ENCODE results near the gene COL5A2.

The COL5A2 gene

DNA sequence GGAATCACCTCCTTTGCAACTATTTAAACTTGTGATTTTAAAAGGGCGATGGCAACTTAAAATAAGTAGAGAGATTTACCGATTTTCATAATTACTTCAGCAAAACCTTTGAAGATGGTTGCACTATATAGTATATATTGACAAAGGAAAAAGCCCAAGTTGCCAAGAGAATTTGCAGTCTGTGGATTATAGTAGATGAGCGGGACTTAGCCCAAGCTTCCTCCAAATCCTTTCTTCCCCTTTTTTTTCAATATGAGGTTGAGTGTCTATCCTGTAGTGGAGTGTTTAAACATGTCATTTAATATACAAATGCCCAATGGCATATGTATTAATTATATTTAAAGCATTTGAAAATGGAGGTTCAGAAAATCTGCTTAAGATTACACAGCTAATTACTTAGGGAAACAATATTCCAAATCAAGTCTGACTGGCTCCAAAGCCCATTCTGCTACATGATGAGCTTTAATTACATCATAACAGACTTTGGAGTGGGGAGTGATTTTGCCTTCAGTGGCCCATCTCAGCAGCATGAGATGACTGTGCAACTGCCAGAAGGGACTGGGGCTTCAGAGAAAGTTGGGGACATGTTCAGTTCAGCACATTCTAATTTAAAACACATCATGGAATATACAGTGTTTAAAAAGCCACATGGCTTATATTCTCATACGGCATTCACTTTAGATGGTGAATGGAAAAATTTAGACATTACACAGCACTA is 132.2 kb downstream of the COL5A2 start:
- no peak for DNase-seq

DNA sequence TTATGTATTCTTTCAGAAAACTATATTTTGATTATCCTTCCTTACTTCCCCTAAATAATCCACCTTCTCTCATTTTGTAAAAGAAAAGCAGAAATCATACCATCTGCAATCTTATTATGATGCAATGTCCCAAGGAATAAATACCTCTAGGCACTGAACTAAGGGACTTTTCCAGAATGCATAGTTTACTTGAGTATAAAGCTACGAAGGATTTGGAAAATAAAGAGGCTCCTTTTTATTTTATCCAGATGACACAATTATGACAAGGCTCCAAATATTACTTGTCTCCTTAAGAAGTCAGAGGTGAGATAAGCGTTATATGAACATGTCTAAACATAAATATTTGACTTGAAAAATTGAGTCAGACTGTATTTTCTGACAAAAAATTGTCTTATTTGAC is 133.2 kb downstream of the COL5A2 start:
- no peak for DNase-seq

GRCh38 chr2:189045836-189046235 is 133.7 kb downstream of the COL5A2 start:
- no peak for DNase-seq

DNA sequence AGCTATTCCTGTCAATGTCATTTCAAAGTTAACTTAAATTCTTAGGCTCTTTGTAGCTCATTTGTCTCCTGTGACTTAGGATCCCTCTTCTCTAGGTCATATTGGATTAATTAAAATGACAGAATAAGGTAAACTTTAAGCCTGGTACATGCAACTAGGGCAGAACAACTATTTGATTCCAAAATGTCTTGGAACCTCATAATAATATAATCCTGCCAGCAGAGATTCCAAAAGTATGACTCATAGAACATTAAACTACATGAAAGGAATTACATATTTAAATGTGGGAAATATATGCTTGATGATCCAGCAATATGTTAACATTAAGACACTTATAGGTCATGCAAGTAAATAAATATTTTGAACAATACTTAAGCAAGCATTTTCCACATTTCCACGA is 142.0 kb downstream of the COL5A2 start:
- no peak for DNase-seq

DNA sequence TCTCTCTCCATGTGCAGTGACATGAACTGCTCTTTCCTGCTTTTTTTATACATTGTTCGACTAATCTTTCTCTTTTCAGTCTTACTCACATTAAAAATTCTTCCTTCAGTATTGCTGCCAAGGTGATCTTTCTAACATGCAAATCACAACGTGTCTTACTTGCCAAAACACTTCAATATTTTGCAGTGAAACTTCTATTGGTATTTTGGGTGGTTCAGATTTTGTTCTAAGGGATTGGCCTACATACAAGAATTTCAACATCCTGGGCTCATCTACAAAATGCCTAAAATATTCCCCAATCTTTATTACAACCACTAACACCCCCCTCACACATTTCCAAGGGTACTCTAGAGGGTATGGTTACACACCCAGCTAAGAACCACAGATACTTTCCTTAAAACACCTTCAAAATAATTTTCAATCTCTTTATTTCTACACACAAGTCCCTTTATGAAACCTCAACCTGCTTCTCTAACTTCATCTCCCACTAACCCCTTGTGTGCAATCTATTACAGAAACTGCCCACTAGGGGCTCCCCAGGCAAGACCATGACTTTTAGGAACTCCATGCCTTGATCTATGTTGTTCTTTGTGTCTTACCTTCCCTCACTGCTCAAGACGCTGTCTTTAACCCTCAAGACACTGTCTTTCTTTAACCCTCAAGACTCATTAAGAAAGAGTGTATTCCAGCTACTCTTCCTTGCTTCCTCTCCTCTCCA is 154.5 kb downstream of the COL5A2 start:
- no peak for DNase-seq

DNA sequence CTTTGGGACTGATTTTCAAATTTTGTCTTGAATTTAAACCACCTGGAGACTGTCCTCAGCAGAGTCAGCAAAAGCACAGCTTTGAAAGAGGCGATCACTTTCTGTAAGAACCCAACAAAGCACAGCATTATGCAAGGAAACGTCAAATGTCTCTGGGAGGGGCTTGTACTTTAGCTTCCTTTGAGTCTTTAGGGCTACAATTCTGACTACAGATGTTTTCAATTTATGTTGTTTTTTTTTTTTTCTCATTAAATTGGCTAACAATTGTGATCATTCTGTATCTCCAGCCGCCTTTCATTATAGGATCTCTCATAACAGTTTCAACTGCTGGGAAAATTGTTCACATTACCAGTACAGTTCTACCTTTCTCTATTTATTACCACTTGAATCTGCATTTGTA is 157.1 kb downstream of the COL5A2 start:
- no peak for DNase-seq

- DNase-seq: no peak
These were observed 157.5 kb downstream of the COL5A2 start for GRCh38 chr2:189022053-189022481.

DNA sequence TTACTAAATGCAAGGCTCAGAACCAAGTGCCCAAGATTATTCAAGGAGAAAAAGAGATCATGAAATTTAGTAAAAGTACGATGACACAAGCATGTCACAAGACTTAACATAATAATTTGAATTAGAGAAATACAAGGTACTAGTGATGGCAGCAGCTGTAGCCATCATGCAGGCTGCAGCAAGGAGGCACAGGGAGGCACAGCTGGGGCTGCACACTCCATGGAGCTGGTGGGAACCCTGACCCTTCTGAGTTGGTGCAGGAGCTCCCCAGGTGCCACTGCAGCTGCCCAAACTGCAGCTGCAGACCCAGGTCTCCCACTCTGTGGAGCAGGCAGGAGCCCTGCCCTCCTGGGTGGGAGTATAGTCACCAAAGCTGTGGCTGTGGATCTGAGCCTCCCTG is 159.4 kb downstream of the COL5A2 start:
- DNase-seq: no peak

DNA sequence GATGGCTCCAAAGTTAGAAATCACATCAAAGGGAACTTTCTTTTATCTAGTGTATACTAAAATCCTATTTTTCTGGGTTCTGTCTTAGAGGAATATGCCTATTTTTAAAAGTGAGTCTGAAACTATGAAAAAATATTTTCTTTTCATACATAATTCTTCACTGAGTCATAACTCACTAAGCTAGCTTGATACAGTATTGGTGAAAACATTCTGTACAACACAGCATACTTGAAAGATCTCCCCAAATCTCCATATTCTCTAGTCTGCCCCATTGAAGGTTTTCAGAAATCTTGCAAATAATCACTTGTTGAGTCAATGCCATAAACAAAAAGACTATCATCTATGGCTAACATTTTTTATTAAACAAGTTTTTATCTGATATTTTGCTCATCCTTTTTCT is 160.9 kb downstream of the COL5A2 start:
- DNase-seq: no peak

- no peak for DNase-seq
These were observed 163.2 kb downstream of the COL5A2 start for GRCh38 chr2:189016311-189016861.

DNA sequence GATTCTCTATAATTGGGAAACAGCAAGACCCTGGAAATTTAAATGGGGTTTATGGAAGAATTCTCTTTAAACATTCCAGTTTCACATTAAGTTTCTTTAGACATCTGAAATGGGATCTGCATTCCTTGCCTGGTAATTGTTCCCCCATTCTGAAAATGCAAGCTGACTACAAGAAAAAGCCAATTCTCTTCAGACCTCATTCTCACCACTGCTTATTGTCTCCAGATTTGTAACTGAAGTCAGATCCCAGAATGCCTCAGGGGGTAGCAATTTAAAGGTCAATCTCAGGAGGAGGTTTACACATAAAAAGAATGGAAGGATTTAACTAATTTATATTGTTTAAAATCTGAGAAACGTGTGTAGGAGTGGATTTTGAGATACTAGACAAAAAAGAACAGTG is 164.2 kb downstream of the COL5A2 start:
- DNase-seq: no peak

DNA sequence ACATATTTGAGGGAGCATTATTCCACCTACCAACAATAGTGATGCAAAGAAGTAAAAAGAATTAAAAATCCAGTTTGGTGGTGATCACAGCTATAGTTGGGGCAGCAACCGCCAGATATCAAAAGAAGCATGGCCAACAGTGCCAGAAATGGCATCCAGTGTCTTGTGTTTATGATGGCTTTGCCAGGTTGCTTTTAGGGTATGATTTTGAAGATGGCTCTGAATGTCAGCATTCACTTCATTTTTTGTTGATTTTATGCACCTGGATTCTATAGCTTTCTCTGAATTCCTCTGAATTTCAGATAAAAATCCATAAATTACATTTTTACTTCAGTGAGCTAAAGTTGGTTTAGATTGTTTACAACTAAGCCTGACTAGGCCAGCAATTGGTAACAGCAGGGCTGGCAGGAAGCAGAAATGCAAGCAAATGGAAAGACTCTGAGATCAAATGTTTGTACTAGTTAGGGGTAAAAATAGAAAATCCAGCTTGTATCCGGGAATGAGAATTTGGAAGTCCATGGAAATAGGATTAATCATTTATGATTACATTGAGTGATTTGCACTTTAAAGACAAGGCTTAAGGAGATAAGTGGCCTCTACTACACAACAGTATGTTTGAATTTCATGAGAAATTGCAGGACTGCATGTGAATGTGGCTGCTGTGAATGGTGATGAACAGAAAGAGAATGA is 165.0 kb downstream of the COL5A2 start:
- no peak for DNase-seq

DNA sequence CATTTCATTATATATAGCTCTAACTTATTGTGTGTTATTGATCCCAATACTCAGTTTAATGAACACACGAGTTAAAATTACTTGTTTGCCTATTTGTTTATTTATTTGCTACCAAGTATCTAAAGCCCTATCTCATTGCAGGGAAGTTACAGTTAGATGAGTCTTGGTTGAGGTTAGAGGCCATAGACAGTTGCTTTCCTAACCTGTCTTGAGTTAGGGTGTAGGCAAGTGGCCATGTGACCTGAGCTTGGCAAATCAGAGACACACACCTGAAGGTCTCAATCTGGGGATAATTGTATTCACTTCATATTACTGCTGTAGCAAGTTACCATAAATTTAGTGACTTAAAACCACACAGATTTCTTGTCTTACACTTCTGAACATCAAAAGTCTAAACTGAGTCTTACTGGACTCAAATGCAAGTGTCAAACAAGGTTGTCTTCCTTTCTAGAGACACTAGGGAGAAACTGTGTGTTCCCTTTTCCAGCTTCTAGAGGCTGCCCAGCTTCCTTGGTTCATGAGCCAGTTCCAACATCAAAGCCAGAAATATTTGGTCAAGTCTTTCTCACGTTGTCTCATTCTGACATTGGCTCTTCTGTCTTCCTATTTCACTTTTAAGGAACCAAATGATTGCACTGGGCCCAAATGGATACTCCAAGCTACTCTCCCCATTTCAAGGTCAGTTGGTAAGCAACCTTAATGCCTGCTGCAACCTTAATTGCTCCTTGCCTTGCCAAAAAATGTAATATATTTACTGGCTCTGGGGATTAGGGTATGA is 165.7 kb downstream of the COL5A2 start:
- DNase-seq: no peak

DNA sequence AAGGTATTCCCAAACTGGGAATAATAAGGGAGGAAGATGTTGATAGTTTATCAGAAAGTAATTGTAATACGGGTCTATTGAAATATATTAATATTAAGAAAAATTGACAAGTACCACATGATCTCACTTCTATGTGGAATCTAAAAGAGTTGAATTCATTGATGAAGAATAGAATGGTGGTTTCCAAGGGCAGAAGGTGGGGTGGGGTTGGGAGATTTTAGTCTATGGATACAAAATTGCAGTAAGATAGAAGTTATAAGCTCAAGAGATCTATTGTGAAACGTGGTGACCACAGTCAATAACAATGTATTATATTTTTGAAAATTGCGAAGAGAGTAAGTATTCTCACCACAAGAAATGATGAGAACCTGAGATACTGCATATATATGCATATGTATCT is 166.5 kb downstream of the COL5A2 start:
- no peak for DNase-seq

DNA sequence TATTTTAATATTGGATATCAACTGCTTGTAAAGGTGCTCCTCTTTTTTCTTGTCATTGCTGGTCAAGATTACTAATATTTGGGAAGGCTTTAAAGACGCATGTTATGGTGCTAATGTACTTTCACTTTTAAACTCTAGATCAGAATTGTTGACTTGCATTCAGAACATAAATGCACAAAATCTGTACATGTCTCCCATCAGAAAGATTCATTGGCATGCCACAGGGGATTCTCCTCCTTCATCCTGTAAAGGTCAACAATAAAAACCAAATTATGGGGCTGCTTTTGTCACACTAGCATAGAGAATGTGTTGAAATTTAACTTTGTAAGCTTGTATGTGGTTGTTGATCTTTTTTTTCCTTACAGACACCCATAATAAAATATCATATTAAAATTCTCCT is 167.2 kb downstream of the COL5A2 start:
- DNase-seq: no peak

- no peak for DNase-seq
These were observed 169.0 kb downstream of the COL5A2 start for GRCh38 chr2:189010536-189010935.

GRCh38 chr2:189008555-189009262 is 170.9 kb downstream of the COL5A2 start:
- no peak for DNase-seq

- no peak for DNase-seq
These were observed 177.5 kb downstream of the COL5A2 start for GRCh38 chr2:189002079-189002478.

DNA sequence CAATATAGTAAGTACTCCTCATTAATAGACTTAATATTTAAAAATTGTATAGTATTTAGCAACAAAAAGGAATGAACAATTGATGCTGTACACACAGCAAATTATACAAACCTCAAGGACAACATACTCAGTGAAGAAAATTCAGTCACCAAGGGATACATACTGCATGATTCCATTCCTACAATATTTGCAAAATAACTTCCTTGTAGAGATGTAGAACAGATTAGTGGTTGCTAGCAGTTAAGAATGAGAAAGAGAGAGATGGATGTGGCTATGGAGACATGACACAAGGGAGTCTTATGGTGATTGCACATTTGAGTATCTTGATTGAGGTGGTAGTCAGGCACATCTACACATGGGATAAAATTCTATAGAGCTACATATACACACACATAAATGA is 179.3 kb downstream of the COL5A2 start:
- no peak for DNase-seq

DNA sequence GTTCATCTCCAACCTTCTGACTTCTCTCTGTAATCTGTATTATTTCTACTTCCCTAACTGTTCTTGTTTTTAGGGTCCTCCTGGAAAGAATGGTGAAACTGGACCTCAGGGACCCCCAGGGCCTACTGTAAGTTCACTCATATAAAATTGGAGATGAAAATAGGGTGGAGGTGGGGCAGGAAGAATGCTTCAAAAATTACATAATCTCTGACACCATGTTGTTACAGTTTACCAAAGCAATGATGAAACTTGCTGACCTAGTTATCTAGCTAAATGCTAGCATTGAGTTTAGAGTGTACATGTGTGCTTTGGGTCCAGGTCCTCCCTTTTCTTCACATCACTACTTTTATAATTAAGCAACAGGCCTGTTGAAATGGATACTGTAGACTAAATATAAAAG is 182.3 kb downstream of the COL5A2 start:
- DNase-seq: no peak

GRCh38 chr2:188993247-188993646 is 186.3 kb downstream of the COL5A2 start:
- no peak for DNase-seq

DNA sequence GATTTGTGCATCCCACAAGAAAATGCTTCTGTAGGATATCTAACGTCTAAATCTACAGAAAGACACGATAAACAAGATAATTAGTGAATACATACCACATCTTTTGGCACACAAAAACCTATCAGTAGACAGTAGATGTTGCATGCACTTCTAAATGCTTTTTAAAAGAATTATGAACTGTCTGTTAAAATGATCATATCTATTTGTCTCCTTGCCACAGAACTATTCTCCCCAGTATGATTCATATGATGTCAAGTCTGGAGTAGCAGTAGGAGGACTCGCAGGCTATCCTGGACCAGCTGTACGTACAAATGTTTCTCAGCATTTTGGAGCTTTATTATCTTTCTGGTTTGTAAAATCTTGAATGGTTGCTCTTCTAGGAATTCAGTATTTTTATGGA is 192.7 kb downstream of the COL5A2 start:
- no peak for DNase-seq
